Activated naive CD8-positive, alpha-beta T cell treated with anti-CD3 and anti-CD28 coated beads, Interleukin-2, amount 10 ng/mL, durations not matched to agents 7 days and 5 days (primary cell): ENCODE data around the gene TMEM132E. TPM values are rescaled to one million over a fixed set of nuclear protein-coding genes. Genes with fewer than 3 reads are reported as not detected.
"Not testable (repeated sequence)": the region's sequence is repeated elsewhere in the genome, so short reads cannot be mapped to it uniquely, and the experiment has no call there.

Experiments used
- ATAC-seq: fragments of 150-1000 bp; cut with Tn5 transposase; one replicate; pipeline ENCODE4 v1.10.0; 2021; ENCODE audit warnings: low read depth, moderate library complexity
- POLR2A ChIA-PET: fragments of 350-600 bp; sonication (Branson Sonifier 250); formaldehyde crosslinking; loops from one replicate; lab custom pipeline; 2021; ENCODE audit warnings: antibody characterized with exemption; lab: Charles Lee
- DNase-seq: peaks from one replicate; pipeline ENCODE4 v3.0.0; 2021
- H3K27ac Mint-ChIP-seq: one replicate; pipeline ENCODE4 v1.8.0; 2022; ENCODE audit warnings: mild to moderate bottlenecking, mixed read lengths
- H3K27me3 Mint-ChIP-seq: one replicate; pipeline ENCODE4 v1.8.0; 2022; ENCODE audit warnings: mild to moderate bottlenecking, moderate library complexity, mixed read lengths
- H3K36me3 Mint-ChIP-seq: one replicate; pipeline ENCODE4 v1.8.0; 2021; ENCODE audit warnings: mild to moderate bottlenecking, mixed read lengths
- H3K4me1 Mint-ChIP-seq: one replicate; pipeline ENCODE4 v1.8.0; 2021; ENCODE audit warnings: mixed read lengths
- H3K4me3 Mint-ChIP-seq: one replicate; pipeline ENCODE4 v1.8.0; 2022; ENCODE audit warnings: mild to moderate bottlenecking, moderate library complexity, mixed read lengths
- H3K9me3 Mint-ChIP-seq: one replicate; pipeline ENCODE4 v1.8.0; 2021; ENCODE audit warnings: mixed read lengths
- total RNA-seq, 2 experiments: library from RNA; stranded (reverse); gene quantifications; one replicate each; pipeline ENCODE4 v1.2.3, GENCODE V29; 2021

TMEM132E gene, protein sequence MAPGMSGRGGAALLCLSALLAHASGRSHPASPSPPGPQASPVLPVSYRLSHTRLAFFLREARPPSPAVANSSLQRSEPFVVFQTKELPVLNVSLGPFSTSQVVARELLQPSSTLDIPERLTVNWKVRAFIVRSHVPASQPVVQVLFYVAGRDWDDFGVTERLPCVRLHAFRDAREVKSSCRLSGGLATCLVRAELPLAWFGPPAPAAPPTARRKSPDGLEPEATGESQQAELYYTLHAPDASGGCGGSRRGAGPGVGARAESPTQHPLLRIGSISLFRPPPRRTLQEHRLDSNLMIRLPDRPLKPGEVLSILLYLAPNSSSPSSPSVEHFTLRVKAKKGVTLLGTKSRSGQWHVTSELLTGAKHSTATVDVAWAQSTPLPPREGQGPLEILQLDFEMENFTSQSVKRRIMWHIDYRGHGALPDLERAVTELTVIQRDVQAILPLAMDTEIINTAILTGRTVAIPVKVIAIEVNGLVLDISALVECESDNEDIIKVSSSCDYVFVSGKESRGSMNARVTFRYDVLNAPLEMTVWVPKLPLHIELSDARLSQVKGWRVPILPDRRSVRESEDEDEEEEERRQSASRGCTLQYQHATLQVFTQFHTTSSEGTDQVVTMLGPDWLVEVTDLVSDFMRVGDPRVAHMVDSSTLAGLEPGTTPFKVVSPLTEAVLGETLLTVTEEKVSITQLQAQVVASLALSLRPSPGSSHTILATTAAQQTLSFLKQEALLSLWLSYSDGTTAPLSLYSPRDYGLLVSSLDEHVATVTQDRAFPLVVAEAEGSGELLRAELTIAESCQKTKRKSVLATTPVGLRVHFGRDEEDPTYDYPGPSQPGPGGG (N-terminal part only)
- total RNA-seq, result under 1 TPM in 1 of 2 experiments, not detected in 1; 0.06 TPM

DNA sequence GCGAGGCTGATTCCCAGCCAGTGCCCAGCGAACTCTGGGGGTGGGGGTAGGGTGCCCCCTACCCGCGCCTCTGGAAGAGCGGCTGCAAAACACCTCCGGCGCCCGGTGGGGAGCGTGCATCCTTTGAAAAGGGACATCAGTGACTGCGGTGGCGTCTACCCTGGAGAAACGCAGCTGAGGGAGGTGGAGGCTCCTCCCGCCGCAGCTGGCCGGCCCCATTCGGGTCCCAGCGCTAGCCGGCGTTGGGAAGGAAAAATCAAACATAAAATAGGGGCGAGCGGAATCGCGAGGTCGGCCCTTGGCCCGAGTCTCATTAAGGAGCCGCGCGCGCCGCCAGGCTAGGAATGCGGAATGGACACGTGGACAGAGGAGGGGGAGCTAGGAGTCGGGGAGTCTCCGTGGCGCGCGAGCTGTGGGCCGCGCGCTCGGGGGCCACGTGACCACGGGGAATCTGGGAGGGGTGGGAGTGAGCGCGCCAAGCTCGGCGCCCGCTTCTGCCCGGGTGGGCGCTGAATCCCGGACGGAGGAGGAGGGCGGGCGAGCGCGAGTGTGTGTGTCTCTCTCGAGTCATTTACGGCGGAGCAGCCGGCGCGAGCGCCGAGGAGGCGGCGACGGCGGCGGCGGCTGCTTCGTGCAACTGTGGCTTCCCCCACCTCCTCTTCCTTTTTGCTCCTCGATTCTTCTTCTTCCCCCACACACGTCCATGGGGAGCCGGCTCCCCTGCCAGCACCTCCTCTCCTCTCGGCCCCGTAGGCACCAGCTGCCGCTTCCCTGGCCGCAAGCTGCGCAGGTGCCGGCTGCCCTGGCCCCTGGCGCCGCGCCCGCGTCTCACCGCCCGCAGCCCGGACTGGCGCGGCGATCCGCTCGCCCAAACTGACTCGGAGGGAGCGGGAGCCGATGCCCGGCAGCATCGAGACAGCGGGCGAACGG is at the start of gene TMEM132E:
TMEM132E (plus strand) TSS at position 566 of the 930 bp plus-strand sequence. CDS start 1,495 bp downstream, outside the sequence.
- POLR2A ChIA-PET, result no interaction called here
- Mint-ChIP-seq H3K36me3 (no peaks in the 10 kb centered on the region), H3K27me3 (peaks cover 71% of the 10 kb centered on the region), H3K4me3 (peak within 1 kb of the TSS; percentile 70), H3K27ac (no peak within 1 kb of the TSS), H3K4me1 (peaks cover 7% of the 10 kb centered on the region), H3K9me3 (no peaks in the 10 kb centered on the region)
- ATAC-seq, result peak; percentile 38
- peak; percentile 43 for DNase-seq

DNA sequence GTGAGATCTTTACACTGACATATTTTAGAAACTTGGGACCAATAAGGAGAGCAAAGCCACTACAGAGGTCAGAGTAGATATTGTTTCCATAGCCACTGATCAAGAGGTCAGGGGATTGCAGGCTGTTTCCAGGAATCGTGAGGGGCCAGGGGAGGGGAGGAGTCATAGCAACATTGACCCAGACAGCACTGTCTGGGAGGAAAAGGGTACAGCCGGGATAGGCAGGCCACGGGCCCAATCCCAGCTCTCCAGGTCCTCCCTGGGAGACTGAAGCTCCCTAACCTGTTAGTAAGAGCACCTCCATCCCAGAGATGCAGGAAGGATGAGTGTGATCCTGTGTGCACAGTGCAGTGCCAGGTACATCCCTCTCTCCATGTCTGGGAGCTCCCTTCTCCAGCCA is 48.5 kb upstream of the TMEM132E start:
- Mint-ChIP-seq H3K27me3 (peaks cover 36% of the 10 kb centered on the region), H3K9me3 (no peaks in the 10 kb centered on the region), H3K4me1 (no peaks in the 10 kb centered on the region), H3K36me3 (no peaks in the 10 kb centered on the region), H3K4me3 (no peak overlapping the region), H3K27ac (no peak overlapping the region)
- DNase-seq, result no peak
- POLR2A ChIA-PET, result no interaction called here
- ATAC-seq, result no peak

- Mint-ChIP-seq H3K27ac (no peak overlapping the region), H3K36me3 (no peaks in the 10 kb centered on the region), H3K27me3 (peaks cover 38% of the 10 kb centered on the region), H3K4me3 (no peak overlapping the region), H3K9me3 (no peaks in the 10 kb centered on the region), H3K4me1 (no peaks in the 10 kb centered on the region)
- ATAC-seq (no peak), DNase-seq (no peak)
- POLR2A ChIA-PET, result no interaction called here
These were observed 46.9 kb upstream of the TMEM132E start for GRCh38 chr17:34532281-34533065.

- H3K27ac Mint-ChIP-seq, result no peak overlapping the region
- POLR2A ChIA-PET, result no interaction called here
- peaks cover 38% of the 10 kb centered on the region for H3K27me3 Mint-ChIP-seq
- ATAC-seq, result no peak
- H3K4me1 Mint-ChIP-seq, result no peaks in the 10 kb centered on the region
- no peak for DNase-seq
- no peak overlapping the region for H3K4me3 Mint-ChIP-seq
- H3K36me3 Mint-ChIP-seq, result no peaks in the 10 kb centered on the region
- no peaks in the 10 kb centered on the region for H3K9me3 Mint-ChIP-seq
These were observed 45.4 kb upstream of the TMEM132E start for GRCh38 chr17:34533806-34534527.

- no peak for DNase-seq
- Mint-ChIP-seq H3K4me3 (no peak overlapping the region), H3K4me1 (no peaks in the 10 kb centered on the region), H3K9me3 (no peaks in the 10 kb centered on the region), H3K36me3 (no peaks in the 10 kb centered on the region), H3K27ac (no peak overlapping the region), H3K27me3 (peaks cover 36% of the 10 kb centered on the region)
- POLR2A ChIA-PET, result no interaction called here
- ATAC-seq, result no peak
These were observed 41.9 kb upstream of the TMEM132E start for GRCh38 chr17:34537445-34537844.

GRCh38 chr17:34538582-34538981 is 40.8 kb upstream of the TMEM132E start:
- ATAC-seq, POLR2A ChIA-PET, H3K4me1 Mint-ChIP-seq, H3K4me3 Mint-ChIP-seq, H3K27ac Mint-ChIP-seq, H3K9me3 Mint-ChIP-seq, DNase-seq, H3K36me3 Mint-ChIP-seq: not testable (repeated sequence)
- peaks cover 39% of the 10 kb centered on the region for H3K27me3 Mint-ChIP-seq

DNA sequence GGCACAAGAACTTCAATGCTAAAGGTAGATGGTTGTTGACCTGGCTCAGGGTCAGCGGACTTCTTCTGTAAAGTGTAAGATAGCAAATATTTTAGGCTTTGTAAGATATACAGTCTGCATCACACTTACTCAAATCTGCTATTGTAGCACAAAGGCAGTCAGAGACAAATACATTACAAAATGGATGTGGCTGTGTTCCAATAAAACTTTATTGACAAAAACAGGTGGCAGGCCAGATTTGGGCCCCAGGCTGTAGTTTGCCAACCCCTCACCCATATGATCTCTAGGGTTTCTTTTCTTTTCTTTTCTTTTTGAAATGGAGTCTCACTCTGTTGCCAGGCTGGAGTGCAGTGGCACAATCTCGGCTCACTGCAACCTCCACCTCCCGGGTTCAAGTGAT is 39.5 kb upstream of the TMEM132E start:
- ATAC-seq, result no peak
- no peaks in the 10 kb centered on the region for H3K4me1 Mint-ChIP-seq

DNA sequence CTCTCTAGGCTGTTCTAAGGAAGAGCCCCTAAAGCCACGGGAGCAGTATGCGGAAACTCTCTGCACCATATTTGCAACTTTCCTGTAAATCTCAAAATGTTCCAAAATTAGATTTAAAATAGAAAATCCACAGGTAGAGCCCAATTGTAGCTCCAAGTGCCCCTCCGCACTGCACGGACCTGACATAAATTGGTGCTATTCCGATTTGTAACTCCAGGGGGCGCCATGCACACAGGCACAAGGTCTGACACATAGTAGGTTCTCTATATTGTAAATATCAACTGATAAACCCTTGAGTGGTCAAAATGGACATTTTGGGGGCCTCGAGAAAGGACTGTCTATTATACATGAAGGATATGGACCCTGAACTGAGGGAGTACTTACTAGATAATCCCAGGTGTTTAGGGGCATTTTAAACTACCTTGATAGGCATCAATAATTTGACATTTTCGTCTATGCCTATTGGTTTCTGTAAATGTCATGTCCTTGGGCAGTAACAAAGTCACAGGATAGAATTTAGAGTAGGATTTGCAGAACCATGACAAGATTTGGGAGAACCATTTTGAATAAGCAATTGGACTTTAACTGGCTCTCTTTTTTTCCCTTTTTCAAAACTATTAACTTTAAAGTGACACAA is 36.6 kb upstream of the TMEM132E start:
- POLR2A ChIA-PET, result no interaction called here
- H3K4me3 Mint-ChIP-seq, result no peak overlapping the region
- H3K27ac Mint-ChIP-seq, result no peak overlapping the region
- no peaks in the 10 kb centered on the region for H3K9me3 Mint-ChIP-seq
- ATAC-seq (no peak), DNase-seq (no peak)
- no peaks in the 10 kb centered on the region for H3K36me3 Mint-ChIP-seq
- H3K4me1 Mint-ChIP-seq, result no peaks in the 10 kb centered on the region
- peaks cover 25% of the 10 kb centered on the region for H3K27me3 Mint-ChIP-seq

More for the DNA sequence above, 39.5 kb upstream of the TMEM132E start:
- H3K9me3 Mint-ChIP-seq, result no peaks in the 10 kb centered on the region
- H3K27me3 Mint-ChIP-seq, result peaks cover 34% of the 10 kb centered on the region
- DNase-seq, result no peak
- H3K27ac Mint-ChIP-seq, result no peak overlapping the region
- POLR2A ChIA-PET, result no interaction called here
- H3K36me3 Mint-ChIP-seq, result no peaks in the 10 kb centered on the region
- H3K4me3 Mint-ChIP-seq, result no peak overlapping the region

DNA sequence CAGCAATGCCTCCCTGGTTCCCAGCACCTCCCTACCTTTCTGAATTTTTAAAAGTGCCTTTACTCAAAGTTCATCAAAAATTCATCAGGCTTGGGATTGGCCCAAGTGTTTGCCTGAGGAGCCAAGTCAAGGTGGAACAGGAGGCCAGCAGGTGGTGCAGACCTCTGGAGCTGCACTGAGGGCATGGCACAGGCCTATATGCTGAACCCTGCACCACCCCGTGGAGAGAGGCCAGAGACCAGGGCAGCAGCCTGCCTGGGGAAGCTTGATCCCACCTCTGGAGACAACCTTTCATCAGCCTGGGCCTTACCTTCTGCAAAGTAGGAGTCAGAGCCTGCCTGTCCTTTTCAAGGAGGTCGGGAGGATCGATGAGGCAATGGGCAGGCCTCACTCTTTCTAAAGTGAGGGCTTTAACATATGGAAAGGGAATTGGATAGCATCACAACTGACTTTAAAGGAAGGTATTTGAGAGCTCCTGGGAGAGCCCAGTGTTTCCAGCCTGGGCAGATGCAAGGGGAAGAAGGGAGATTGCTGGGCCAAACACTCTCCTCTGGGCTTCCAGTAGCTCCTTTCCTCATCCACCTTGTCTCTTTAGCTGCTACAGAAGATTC is 31.8 kb upstream of the TMEM132E start:
- peaks cover 19% of the 10 kb centered on the region for H3K27me3 Mint-ChIP-seq
- H3K27ac Mint-ChIP-seq, result no peak overlapping the region
- no peak for DNase-seq
- no peak overlapping the region for H3K4me3 Mint-ChIP-seq
- H3K4me1 Mint-ChIP-seq, result no peaks in the 10 kb centered on the region
- no peaks in the 10 kb centered on the region for H3K9me3 Mint-ChIP-seq
- H3K36me3 Mint-ChIP-seq, result no peaks in the 10 kb centered on the region
- POLR2A ChIA-PET, result no interaction called here
- no peak for ATAC-seq

GRCh38 chr17:34549966-34550365 is 29.4 kb upstream of the TMEM132E start:
- Mint-ChIP-seq H3K4me1 (no peaks in the 10 kb centered on the region), H3K27ac (no peak overlapping the region), H3K27me3 (peaks cover 11% of the 10 kb centered on the region), H3K36me3 (no peaks in the 10 kb centered on the region), H3K4me3 (no peak overlapping the region), H3K9me3 (no peaks in the 10 kb centered on the region)
- ATAC-seq (no peak), DNase-seq (no peak)
- POLR2A ChIA-PET, result no interaction called here

DNA sequence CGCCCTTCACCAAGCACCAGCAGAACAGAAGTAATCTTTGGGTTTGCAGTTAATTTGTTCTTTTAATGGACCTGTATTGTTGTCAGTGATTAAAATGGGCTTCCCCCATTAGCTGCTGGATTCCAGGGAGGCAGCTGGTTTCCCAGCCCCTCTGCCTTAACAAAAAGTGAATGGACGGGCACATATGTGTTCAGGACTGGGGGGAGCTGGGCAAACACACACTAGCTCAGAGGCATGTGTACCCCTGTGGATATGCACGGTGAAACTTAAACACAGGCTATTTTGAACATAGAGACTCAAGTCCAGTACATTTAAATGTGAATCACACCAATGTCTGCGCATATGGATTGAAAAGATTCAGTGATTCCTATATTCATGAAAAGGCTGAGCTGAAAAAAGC is 25.5 kb upstream of the TMEM132E start:
- Mint-ChIP-seq H3K27ac (no peak overlapping the region), H3K4me3 (no peak overlapping the region), H3K27me3 (peaks cover 9% of the 10 kb centered on the region), H3K9me3 (no peaks in the 10 kb centered on the region), H3K4me1 (no peaks in the 10 kb centered on the region), H3K36me3 (no peaks in the 10 kb centered on the region)
- ATAC-seq, result no peak
- DNase-seq, result no peak
- POLR2A ChIA-PET, result no interaction called here
